ENCODE results near the gene OGFRL1.

OGFRL1 gene

DNA sequence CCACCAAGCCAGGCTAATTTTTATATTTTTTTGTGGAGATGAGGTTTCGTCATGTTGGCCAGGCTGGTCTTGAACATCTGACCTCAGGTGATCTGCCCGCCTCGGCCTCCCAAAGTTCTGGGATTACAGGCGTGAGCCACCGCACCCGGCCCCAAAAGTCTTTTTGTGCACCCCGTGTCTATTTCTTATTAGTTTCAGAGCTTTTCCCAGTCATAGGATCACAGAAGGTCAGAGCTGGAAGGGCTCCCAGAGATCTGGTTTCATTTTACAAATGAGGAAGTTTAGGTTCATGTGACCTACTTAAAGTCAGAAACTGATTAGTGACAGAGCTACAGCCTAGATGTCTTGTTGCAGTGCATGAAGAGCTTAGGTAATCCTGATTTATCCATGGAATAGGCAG is 1.6 kb upstream of the OGFRL1 start:
- DNase-seq (ENCODE audit: low spot score) = no peak

DNA sequence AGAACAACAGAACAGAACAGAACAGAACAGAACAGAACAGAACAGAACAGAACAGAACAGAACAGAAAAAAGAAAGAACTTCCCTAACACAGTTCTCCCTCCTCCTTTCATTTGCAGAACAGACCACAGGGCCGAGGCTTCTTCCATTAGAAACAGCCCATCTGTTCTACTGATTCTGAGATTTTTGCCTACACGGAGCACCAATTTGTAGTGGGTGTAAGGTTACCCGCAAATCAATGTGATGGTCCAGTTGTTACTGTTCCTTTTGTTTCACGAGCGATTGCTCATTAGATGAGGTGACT is 734 bp upstream of the OGFRL1 start:
- DNase-seq (ENCODE audit: low spot score) = no peak

DNA sequence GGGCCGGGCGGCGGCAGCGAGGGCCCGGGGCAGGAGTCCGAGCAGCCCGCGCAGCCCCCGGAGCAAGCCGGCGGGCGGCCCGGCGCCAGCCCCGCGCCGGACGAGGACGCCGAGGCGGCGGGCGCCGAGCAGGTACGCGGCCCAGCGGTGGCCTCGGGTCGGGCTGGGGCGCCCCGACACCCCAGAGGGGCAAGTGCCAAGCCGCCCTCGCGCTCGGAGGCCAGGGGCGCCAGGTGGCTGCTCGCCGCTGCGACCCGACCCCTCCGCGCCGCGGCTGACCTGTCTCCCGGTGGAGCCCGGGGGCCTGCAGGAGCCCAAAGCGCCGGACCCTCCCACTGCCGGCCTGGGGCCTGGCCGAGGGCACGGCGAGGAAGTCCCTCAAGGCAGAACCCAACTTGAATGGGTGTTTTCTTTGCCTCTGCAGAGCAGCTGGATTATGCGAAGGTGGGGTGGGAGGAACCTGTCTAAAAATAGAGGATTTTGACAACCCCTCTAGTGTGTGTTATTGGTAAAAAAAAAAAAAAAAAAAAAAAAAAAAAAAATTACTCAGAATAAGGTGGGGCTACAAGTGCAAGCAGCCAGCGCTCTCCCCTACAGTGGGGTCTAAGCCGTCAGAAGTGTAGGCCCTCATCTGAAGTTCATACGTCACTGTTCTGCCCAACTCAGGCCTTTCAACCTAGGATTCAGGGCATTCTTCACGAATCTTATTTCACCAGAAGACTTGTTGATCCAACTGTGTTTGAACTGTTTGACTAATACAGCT is 609 bp downstream of the OGFRL1 start:
- peak; percentile 36 for DNase-seq (ENCODE audit: low spot score)

DNA sequence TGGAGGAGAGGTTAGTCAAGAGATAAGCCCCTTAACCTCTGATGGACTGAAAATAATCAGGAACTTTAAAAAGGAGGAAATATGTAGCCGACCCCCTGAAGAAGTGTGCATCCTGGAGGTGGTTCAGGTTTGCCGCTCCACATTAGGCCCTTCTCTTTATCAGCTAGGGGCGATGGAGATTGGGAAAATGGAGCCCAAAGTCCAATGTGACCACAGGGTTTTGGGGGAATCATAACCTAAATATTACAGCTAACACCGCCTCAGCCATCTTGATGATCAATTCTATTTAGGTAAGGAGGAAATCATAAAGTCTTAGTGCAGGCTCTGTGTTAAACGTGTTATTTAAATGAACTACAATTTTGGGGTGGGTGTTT is 1.2 kb downstream of the OGFRL1 start:
- no peak for DNase-seq (ENCODE audit: low spot score)

DNA sequence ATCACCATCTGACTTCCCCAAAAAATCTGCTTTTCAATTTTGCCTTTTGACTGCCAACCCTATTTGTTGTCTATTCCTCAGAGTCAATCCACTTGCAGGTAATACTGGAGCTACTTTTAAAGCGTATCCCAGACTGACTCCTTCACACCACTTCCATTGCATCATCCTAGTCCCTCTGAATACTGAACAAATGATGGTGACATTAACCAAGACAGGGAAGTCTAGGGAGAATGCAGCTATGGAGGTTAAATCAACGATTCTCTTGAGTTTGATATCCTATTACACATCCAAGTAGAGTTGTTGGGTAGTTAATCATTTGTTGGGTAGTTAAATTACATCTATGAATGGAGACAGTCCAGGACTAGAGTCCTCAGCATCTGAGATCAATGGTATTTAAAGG is 2.0 kb downstream of the OGFRL1 start:
- no peak for DNase-seq (ENCODE audit: low spot score)

DNA sequence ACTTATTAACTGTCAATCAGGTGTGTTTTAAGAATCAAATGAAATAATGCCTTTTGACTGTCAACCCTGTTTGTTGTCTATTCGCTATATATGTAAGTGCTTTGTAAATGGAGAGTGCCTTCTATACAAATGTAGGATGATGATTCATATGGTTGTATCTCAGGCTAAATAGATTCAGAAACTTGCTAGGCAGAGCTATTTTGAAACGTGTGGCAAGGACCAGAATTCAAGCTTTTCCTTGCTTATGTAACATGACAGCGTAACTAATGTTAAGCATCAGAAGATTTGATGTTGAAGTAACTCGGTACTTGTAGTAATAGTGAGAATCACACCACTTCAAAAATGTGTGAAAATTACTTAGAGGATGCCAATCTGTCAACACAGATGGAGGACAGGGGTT is 3.4 kb downstream of the OGFRL1 start:
- no peak for DNase-seq (ENCODE audit: low spot score)

DNA sequence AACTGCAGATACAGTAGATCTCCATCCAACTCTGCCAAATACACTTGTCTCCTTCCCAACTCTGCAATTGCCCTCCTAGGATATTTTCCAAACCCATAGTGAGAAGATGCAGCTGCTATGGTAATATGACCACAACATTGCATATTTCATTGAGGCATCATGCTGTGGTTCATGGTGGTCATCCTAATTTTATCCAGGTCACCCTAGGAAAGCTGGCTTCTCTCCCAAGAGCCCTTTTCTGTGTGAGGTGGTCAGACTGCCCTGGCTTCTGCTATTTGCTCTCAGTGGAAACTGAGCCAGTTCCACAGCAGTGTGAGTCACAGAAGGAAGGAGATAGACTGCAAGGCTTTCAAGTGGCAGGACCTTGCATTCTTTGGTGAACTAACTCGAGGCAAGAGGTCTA is 5.5 kb downstream of the OGFRL1 start:
- DNase-seq (ENCODE audit: low spot score) = peak; percentile 50

DNA sequence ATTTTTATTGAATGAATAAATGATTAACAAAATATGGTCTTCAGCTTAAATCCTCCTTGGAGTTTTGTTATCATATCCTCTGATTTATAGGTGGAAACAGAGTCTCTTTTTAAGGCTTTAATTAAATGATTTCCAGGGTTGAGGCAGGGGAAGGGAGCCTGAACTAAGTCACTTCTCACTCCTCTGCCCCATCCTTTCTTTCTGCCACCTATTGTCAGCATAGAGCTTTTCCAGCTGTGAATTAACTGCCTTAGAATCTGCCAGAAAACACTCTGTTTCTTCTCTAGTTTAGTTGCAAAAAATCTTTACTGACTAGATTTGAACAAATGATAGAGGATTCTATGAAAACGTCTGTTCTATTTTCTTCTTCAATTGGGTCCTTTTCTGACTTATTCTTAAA is 9.8 kb downstream of the OGFRL1 start:
- no peak for DNase-seq (ENCODE audit: low spot score)

DNA sequence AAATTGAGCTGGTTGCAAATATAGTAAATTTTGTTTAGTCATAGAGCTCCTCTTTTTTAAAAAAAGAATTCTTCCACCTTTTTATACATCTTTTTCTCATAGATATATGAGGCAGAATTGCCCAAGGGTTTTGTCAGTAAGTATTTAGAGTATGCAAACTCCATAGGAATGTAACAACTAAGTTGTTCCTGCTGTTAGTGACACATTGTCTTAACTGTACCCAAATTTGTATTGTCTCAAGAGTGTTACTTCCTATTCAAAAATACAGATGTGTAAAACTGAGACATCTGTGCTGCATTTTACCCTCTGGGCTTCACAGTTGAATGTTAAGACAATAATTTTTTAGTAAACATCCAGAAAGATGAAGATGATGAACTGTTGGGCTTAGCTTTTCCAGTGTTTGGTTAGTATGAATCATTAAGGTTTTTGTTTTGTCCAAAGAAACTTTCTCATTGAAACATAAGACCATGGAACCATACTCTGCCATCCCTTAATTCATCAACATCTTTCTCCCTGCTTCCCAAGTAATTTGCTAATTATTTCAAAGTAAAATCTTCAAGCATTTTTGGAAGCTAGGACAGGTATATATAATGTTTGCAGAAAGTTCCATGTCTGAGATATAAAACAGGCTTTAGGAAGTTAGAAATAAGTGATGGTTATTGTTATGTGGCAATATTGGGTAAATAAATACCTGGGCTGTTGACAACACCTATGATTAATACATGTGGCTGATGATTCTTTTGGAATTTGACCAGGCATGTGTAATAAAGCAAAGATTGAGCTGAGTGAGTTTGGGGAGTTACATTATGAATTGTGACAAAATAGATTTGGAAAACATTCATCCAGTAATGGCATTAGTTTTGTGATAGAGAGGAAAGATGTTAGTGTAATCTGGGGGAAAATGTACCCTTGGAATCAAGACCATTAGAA is 11.2 kb downstream of the OGFRL1 start:
- no peak for DNase-seq (ENCODE audit: low spot score)

DNA sequence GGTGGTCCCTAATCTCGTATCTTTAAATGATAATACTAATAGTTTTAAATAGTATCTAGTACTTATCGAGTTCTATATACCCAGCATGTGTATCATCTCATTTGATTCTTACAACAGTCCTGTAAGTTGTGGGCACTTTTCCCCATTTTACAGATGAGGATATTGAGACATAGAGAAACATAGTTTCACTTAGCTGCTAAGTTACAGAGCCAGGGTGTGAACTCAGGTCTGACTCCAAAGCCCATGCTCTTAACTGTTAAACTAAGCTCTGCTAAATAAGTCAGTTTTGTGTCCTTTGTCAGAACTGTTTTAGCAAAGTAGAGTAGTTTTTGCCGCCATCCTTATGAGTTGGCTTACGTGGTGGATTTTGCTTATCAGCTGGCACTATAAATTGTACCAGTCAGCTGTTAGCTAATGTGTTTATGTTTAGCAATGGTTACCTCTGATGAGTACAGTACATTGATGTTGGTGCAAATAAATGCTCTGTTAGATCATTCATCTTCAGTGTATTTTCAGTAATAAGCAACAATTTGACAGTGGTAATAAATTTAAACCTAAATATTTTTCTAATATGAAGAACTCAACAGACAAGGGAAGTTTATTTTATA is 12.1 kb downstream of the OGFRL1 start:
- no peak for DNase-seq (ENCODE audit: low spot score)

DNA sequence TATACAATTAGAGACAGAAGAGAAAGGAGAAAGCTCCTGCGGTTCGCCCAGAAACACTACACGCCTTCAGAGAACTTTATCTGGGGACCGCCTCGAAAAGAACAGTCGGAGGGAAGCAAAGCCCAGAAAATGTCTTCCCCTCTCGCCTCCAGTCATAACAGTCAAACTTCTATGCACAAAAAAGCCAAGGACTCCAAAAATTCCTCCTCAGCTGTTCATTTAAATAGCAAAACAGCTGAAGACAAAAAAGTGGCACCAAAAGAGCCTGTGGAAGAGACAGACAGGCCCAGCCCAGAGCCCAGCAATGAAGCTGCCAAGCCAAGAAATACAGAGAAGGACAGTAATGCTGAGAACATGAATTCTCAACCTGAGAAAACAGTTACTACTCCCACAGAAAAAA is 12.9 kb downstream of the OGFRL1 start:
- no peak for DNase-seq (ENCODE audit: low spot score)

DNA sequence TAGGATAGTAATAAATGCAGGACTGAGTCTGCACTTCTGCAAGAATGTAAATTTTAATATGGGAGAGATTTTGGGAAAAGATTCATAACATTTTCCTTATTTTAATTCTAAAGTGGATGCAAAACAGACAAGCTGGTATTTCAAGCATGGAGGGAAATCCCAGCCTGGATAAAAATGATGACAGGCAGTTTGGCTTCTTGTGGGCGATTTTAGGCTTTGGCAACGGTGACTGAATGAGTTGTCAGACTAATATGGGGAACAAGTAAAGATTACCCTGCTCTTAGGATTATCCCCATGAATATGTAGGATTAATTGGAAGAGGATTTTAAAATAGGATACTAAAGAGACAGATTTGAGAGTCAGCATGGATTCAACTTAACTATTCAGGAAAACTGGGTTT is 21.0 kb downstream of the OGFRL1 start:
- no peak for DNase-seq (ENCODE audit: low spot score)

DNA sequence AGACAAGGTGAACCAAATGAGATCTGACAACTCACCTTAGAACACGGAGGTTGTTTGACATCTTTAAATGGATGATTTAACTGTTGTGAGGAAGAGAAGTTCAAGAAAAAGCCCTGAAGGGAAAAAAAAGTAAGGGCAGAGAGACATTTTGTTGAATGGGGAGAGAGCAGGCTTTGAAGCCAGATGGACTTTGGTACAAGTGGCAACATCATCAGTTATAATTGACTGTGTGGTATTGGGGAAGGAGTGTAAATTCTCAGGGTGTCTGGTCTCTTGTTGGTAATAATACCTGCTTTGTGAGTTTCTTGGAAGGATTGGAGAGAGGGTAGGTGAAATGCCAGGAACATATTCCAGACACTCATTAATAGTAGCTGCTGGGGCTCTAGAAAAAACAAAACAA is 21.6 kb downstream of the OGFRL1 start:
- no peak for DNase-seq (ENCODE audit: low spot score)

DNA sequence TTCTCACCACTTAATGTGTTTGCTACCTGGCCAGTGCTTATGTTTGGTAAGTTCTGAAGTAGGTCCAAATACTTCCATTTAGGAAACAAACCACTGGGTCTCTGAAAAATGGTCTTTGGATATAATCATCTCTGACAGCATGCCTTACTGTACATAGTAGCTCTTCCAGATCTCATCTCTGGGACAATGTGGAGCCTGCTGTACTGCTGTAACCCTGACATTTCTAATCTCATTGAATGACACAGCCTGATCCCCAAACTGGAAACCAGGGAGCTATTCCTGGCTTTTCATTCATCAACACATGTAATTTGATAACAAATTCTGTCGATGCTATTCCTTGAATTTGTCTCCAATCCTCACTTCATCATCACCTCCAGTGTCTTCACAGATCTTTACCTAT is 23.5 kb downstream of the OGFRL1 start:
- no peak for DNase-seq (ENCODE audit: low spot score)

DNA sequence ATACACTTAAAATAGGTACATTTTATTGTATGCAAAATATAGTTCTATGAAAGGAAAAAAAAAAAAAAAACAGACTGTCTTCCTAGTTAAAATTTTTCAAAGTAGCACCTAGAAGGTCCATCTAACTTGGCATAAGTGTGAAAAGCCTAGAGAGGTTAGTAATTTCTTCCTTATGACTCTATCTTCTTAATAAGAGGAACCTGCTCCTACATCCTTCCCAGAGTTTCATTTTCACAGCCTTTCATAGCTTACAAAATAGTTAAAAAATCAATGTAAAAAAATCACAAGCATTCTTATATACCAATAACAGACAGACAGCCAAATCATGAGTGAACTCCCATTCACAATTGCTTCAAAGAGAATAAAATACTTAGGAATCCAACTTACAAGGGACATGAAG is 28.8 kb downstream of the OGFRL1 start:
- no peak for DNase-seq (ENCODE audit: low spot score)

DNA sequence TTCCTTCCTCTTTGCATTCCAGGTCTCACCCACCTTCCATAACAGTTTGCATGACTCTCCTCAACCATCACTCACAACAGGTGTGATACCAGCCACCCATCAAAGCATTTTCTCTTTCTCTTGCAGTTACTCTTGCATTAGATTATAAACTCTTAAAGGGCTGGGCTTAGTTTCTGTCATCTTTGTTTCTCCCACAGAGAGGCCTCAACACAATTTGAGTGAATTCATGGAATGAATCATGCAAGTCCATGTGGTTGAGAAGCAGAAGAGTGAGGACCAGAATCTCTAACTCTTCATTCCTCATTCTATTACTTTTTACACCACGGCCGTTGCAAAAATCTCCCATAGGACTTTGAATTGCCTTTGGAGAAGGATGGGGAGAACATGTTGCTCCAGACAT is 31.4 kb downstream of the OGFRL1 start:
- DNase-seq (ENCODE audit: low spot score) = no peak

DNA sequence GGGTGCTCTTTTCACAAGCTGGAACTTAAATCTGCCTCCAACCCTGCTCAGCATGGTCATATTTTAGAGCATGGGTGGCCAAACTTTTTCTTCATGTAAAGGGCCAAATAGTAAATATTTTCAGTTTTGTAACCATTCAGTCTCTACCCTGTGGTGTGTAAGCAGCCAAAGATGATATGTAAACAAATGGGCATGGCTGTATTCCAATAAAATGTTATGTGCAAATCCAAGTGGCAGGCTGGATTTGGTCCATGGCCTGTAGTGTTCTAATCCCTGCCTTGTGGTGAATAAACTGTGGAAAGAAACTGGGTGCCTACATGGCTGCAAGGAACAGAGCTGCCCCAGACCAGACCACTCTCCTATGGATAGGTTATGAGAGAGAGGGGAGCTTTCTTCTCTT is 32.7 kb downstream of the OGFRL1 start:
- DNase-seq (ENCODE audit: low spot score) = no peak

DNA sequence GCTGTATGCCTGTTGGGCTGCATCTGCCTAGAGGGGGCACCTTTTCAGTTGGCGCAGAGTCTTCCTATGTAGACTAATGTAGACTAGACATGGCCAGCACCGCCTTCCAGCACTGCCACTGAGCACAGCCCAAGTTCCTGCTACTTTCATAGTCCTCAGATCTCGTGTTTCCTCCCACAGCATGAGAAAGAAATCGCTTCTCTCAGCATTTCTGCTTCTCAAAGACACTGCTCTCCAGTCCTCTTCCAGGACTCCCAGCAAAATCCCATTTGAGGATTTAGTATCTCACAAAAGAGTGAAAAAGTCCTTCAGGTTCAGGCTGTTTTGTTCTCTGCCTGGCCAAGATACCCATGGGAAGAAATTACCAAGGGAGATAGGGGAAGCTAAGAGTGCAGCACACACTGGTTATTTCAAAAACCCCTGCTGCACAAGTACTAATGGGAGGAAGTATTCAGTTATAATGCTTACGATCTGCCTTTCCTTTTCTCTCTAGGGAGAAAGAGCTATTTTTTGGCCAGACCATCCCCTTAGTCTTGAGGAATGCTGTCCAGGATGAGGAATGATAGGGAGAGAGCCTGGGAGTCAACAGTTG is 35.7 kb downstream of the OGFRL1 start:
- no peak for DNase-seq (ENCODE audit: low spot score)

DNA sequence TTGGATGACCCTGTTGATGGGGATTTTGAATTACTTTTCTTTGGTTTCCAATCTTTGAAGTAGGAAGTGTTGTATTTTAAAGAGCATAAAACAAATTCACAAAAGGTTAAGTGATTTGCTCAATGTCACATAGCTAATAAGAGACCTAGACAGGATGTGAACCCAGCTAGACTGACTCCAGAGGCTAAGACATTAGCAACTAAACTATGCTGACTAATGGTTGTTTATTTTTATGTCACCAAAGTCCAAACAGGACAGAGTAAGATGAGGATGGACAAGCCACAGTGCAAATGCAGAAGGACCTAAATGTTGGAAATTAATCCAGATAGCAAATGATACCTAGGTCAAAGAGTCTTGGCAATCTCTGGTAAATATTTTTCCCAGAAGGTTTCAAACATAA is 38.0 kb downstream of the OGFRL1 start:
- no peak for DNase-seq (ENCODE audit: low spot score)

DNA sequence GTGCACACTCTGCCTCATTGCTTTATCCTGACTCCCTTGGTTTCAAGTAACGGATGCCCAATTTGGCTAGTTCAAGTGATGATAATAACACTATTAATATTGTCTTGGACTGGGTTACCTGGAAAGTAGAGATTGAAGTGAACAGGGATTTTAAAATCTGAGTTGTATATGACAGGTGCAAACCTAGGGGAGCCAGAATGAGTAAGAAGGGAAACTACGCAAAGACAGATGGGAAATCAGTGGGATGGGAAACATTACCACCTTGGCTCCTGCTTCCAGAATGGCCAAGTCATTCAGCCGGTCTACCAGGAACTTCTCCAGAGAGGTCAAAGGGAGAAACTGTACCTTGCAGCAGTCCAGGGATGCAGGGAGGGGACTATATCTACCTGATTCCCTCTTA is 41.9 kb downstream of the OGFRL1 start:
- DNase-seq (ENCODE audit: low spot score) = no peak

DNA sequence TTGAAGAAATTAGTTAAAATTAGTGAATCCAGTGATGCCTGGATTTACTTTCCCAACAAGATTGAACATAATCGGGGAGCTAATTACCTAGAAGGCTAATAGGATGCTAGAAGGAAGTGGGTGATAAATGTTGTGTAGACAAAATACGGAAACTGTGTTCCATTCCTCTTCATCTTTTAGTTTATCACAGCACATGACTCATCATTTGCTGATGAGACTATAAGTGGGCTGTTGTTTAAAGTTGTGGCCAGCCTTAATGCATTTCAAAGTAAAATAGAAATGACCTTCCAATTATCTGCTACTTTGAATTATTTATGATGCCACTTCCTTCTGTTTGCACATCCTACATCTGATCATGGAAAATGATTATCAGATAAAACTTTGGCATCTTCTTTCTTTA is 43.4 kb downstream of the OGFRL1 start:
- no peak for DNase-seq (ENCODE audit: low spot score)

DNA sequence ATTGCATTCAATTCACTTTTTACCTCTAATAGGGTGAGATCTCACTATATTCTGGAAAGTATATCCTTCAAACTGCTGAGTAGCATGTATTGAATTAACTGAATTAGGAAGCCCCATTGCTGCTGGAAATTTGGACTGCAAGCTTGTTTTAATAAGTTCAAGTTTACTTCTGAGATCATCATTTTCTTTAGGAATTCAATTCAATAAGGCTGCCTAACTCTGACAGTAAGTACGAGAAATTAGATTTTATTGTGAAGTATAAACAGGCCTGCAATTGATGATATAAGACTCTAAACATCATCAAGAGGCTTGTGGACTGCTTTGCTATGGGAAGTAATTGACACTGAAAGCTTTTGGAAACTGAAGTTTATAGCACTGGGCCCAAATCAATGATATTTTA is 44.4 kb downstream of the OGFRL1 start:
- DNase-seq (ENCODE audit: low spot score) = no peak

DNA sequence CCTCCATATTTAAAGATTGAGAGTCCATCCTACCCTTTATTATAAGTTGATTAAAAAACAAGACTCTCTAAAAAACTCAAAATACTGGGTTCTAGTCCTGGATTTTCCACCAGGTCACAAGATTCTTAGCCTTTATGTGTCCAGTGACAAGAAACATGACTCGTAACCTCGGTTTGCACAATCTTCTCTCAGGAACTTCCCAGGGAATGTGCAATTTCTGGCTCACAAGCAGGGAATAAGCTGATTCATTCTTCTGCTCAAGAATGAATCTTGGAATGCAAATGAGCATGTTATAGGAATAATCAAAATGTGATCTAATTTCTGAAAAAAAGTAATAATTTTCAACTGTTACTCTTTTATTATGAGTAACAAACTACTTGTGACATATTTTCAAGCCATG is 45.1 kb downstream of the OGFRL1 start:
- peak; percentile 42 for DNase-seq (ENCODE audit: low spot score)

Data from hepatic stellate cell (primary cell).